Measurements from ENCODE around the gene CPED1. TPM values are rescaled to one million over a fixed set of nuclear protein-coding genes. Genes with fewer than 3 reads are reported as not detected.

The CPED1 gene
- total RNA-seq, 2 experiments from 2014 or later = not detected

DNA sequence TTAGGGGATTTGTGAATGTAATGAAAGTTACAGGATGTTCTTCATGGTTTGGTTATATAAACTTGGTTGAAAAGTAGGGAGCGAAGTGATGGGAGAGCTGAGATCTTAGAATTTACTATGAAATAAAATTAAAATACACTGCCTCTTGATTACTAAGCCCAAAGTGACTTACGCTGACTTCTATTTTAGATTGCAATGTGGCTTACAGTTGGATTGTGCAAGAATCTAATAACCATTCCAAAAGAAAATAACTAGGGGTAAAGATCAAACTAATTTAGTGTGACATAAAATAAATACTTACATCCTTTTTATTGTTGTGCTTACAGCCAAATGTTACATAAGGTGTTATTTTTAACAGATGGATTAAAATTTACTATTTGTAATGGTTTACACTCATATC, 355.6 kb downstream of the CPED1 start:
- Mint-ChIP-seq H3K4me1 (ENCODE audit: low read depth) (no peaks in the 10 kb centered on the region), H3K27me3 (ENCODE audit: low read depth) (no peaks in the 10 kb centered on the region), H3K4me3 (no peak overlapping the region), H3K9me3 (no peaks in the 10 kb centered on the region), H3K27ac (no peak overlapping the region), H3K36me3 (ENCODE audit: low read depth) (peaks cover 14% of the 10 kb centered on the region)
- DNase-seq = no peak
- CTCF ChIA-PET = no interaction called here
- intact Hi-C loops (cut with micrococcal nuclease) = no loop called here

DNA sequence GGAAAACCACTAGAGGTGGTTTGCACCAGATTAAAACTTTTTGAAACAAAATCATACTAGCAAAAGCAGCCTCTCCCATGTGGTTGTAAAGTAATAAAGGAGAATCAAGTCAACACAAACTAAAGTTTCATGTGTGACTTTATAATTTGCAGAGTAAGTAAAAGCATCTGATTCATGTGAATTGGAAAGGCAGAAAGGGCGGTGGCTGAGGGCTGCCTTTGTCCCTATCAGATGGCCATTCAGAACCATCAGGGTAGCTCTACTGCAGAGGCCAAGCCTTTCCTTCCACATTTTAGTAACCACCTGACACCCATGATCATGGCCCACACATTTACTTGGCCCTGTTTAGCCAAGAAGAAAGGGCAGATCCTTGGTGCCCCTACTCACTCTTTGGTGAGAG, 356.0 kb downstream of the CPED1 start:
- no peak for DNase-seq
- intact Hi-C loops (cut with micrococcal nuclease) = no loop called here
- Mint-ChIP-seq H3K36me3 (ENCODE audit: low read depth) (peaks cover 14% of the 10 kb centered on the region), H3K27ac (no peak overlapping the region), H3K9me3 (no peaks in the 10 kb centered on the region), H3K4me3 (no peak overlapping the region), H3K27me3 (ENCODE audit: low read depth) (no peaks in the 10 kb centered on the region), H3K4me1 (ENCODE audit: low read depth) (no peaks in the 10 kb centered on the region)
- CTCF ChIA-PET = no interaction called here

Other genes with a start within 250 kb of the CPED1 start
- gene TSPAN12, start 130.6 kb upstream of the CPED1 start, total RNA-seq = not detected
- gene ING3, start 37.9 kb upstream of the CPED1 start, total RNA-seq = 10 to 100 TPM; 25.0 to 26.7 TPM

Measured in activated naive CD4-positive, alpha-beta T cell treated with anti-CD3 and anti-CD28 coated beads for 36 hours (primary cell).